HepG2 (cell line): ENCODE measurements around the gene ATP13A2. TPM values are rescaled to one million over a fixed set of nuclear protein-coding genes. Genes with fewer than 3 reads are reported as not detected.
A peak's percentile ranks its signal among the peaks of the same experiment; 100 is the strongest.
"Not testable (repeated sequence)": the region's sequence is repeated elsewhere in the genome, so short reads cannot be mapped to it uniquely, and the experiment has no call there.

Source experiments
- ATAC-seq: fragments of 200-7000 bp; cut with Tn5 transposase; 3 replicates; pipeline ENCODE4 v1.9.1; 2020; ENCODE audit warnings: mild to moderate bottlenecking, moderate library complexity
- BruUV-seq: library from RNA; stranded (reverse); fragments of 400-500 nt; replicated peaks from 2 replicates; lab custom pipeline; 2021; lab: Mats Ljungman, UMichigan
- CTCF ChIA-PET: fragments of 300-600 bp; formaldehyde crosslinking; extraction: SDS; loops from one replicate; lab custom pipeline; 2021; ENCODE audit warnings: low total read pairs, inconsistent platforms, low intra/inter-chr PET ratio; lab: Yijun Ruan, JAX
- POLR2A ChIA-PET: fragments of 350-600 bp; sonication (Branson Sonifier 250); formaldehyde crosslinking; loops from one replicate; lab custom pipeline; 2020; ENCODE audit warnings: antibody characterized with exemption, inconsistent platforms; lab: Yijun Ruan, JAX
- DNase-seq: peaks from one replicate; pipeline ENCODE4 v3.0.0-alpha.2; 2015; ENCODE audit warnings: low spot score
- FAIRE-seq: peaks from 3 replicates; lab custom pipeline; 2011; peaks lifted over from hg19 to GRCh38; lab: Jason Lieb, UNC
- H2AFZ ChIP-seq: one replicate; pipeline ENCODE4 v1.6.1; 2011; ENCODE audit warnings: low read length, inconsistent platforms
- H3K27ac ChIP-seq: fragments of 300-600 bp; 3 replicates; pipeline ENCODE4 v1.8.0; 2011; ENCODE audit warnings: mixed run types, mild to moderate bottlenecking, mixed read lengths, low read length, inconsistent platforms; ENCODE audit not compliant: insufficient read depth; ENCODE audit errors: extremely low read length
- H3K27me3 ChIP-seq, 2 experiments: fragments of 200-600 bp in 1 of 2; 2 replicates in 1 of 2; 3 replicates in 1 of 2; pipeline versions ENCODE4 v1.6.0 to v1.8.0; 2011; ENCODE audit warnings: low read length in 2 of 2, mild to moderate bottlenecking in 2 of 2, moderate library complexity in 2 of 2, inconsistent platforms in 1 of 2; ENCODE audit not compliant: insufficient read depth in 2 of 2, control insufficient read depth in 1 of 2
- H3K36me3 ChIP-seq, 2 experiments: fragments of 200-600 bp in 1 of 2; replicated peaks in 1 of 2; 2 replicates in 1 of 2; 3 replicates in 1 of 2; pipeline versions ENCODE4 v1.5.1 to v1.8.0; 2011; ENCODE audit warnings: low read length in 2 of 2, inconsistent platforms in 1 of 2; ENCODE audit not compliant: insufficient read depth in 2 of 2, control insufficient read depth in 1 of 2
- H3K4me1 ChIP-seq: 2 replicates; pipeline ENCODE4 v1.5.1; 2012; ENCODE audit warnings: low read length, inconsistent platforms; ENCODE audit not compliant: insufficient read depth
- H3K4me2 ChIP-seq: 2 replicates; pipeline ENCODE4 v1.6.0; 2011; ENCODE audit warnings: low read depth, low read length, inconsistent platforms
- H3K4me3 ChIP-seq, 3 experiments: fragments of 200-600 bp in 1 of 3; sonication (generic), shearing (Covaris generic) in 1 of 3; replicated peaks in 1 of 3; 2 replicates each; pipeline ENCODE4 v1.5.1; 2011 to 2016; ENCODE audit warnings: low read length in 3 of 3, inconsistent platforms in 2 of 3, low read depth in 2 of 3, mild to moderate bottlenecking in 2 of 3, control low read depth in 1 of 3, mixed read lengths in 1 of 3; ENCODE audit not compliant: insufficient read depth in 1 of 3
- H3K79me2 ChIP-seq: one replicate; pipeline ENCODE4 v1.6.1; 2011; ENCODE audit warnings: low read length, inconsistent platforms; ENCODE audit not compliant: insufficient read depth
- H3K9ac ChIP-seq: 2 replicates; pipeline ENCODE4 v1.6.0; 2011; ENCODE audit warnings: mild to moderate bottlenecking, low read depth, low read length, inconsistent platforms; ENCODE audit not compliant: insufficient read depth
- H3K9me3 ChIP-seq: 2 replicates; pipeline ENCODE4 v1.5.1; 2012; ENCODE audit warnings: mild to moderate bottlenecking, low read length
- H4K20me1 ChIP-seq: 2 replicates; pipeline ENCODE4 v1.6.0; 2011; ENCODE audit warnings: inconsistent platforms, mild to moderate bottlenecking, low read length, moderate library complexity; ENCODE audit not compliant: insufficient read depth
- DBP ChIP-seq: sonication (generic); formaldehyde crosslinking; IDR thresholded peaks from 2 replicates; pipeline ENCODE4 v1.4.0; 2020; ENCODE audit warnings: missing genetic modification reagents; ENCODE audit errors: not compliant biosample characterization
- DR1 ChIP-seq: sonication (generic); formaldehyde crosslinking; IDR thresholded peaks from 2 replicates; pipeline ENCODE4 v1.8.0; 2021; ENCODE audit warnings: mild to moderate bottlenecking, missing genetic modification reagents, inconsistent platforms
- GTF2F1 ChIP-seq: fragments of 150-350 bp; IDR thresholded peaks from 2 replicates; pipeline ENCODE4 v1.6.1; 2014; ENCODE audit warnings: low read length
- ZBTB33 ChIP-seq: sonication (generic); formaldehyde crosslinking; IDR thresholded peaks from 2 replicates; pipeline ENCODE4 v1.4.0; 2020; ENCODE audit warnings: missing genetic modification reagents
- ZNF143 ChIP-seq: sonication (generic); formaldehyde crosslinking; IDR thresholded peaks from 2 replicates; pipeline ENCODE4 v1.4.0; 2020; ENCODE audit warnings: missing genetic modification reagents
- ZNF280B ChIP-seq: sonication (generic); formaldehyde crosslinking; IDR thresholded peaks from 2 replicates; pipeline ENCODE4 v1.5.0; 2020; ENCODE audit warnings: missing genetic modification reagents, mild to moderate bottlenecking, borderline replicate concordance
- ZNF639 ChIP-seq: conservative IDR thresholded peaks from 2 replicates; pipeline ENCODE4 v1.6.1; 2018; ENCODE audit warnings: missing genetic modification reagents
- WGBS: methylation state at CpG from one replicate; pipeline ENCODE4 v1.1.6; 2017; ENCODE audit warnings: low lambda C conversion rate; 5-methylcytosine and 5-hydroxymethylcytosine counted together
- in situ Hi-C: cut with HindIII; loops from 2 replicates; pipeline ENCODE4 v1.10.0; 2017; ENCODE audit warnings: low pct_unique_long_range_greater_than_20kb; ENCODE audit not compliant: extremely low pct_ligation_motif_present
- intact Hi-C: fragments of 100-400 bp; cut with micrococcal nuclease; formaldehyde crosslinking; loops from one replicate; pipeline ENCODE4 v1.10.0; 2022; ENCODE audit not compliant: unreplicated experiment
- polyA plus RNA-seq, 8 experiments: library from polyadenylated mRNA; depleted of rRNA in 3 of 8; stranded (reverse) in 7 of 8; unstranded in 1 of 8; fragments of >200 nt; fragmentation: Illumina TruSeq in 4 of 8; extraction: Trizol in 4 of 8; gene quantifications; 2 replicates each; pipeline versions ENCODE4 v1.2.1 to v1.2.3, GENCODE V29; 2011 to 2016; ENCODE audit warnings: low read depth in 4 of 8, missing spikeins in 1 of 8, mixed read lengths in 1 of 8; ENCODE audit not compliant: insufficient read depth in 1 of 8
- total RNA-seq, 5 experiments: library from RNA; depleted of rRNA; stranded (reverse); fragments of >200 nt; fragmentation: Illumina TruSeq; extraction: Trizol; gene quantifications; 2 replicates each; pipeline ENCODE4 v1.2.3, GENCODE V29; 2016; ENCODE audit warnings: low read depth in 1 of 5

Gene ATP13A2
- total and polyA plus RNA-seq, 2 of the 13 experiments (the other 11 are each of a cell fraction or from before 2014, with no cell fraction given) = 13.2 to 16.2 TPM

GRCh38 chr1:16948282-16948891, 63.3 kb downstream of the ATP13A2 start:
- H3K9me3 ChIP-seq, H3K27me3 ChIP-seq, H3K9ac ChIP-seq, CTCF ChIA-PET, H3K4me1 ChIP-seq, BruUV-seq, H3K27ac ChIP-seq, in situ Hi-C loops, FAIRE-seq, H3K4me2 ChIP-seq, H2AFZ ChIP-seq, DNase-seq, ATAC-seq, H3K79me2 ChIP-seq, H4K20me1 ChIP-seq, intact Hi-C loops, H3K36me3 ChIP-seq, H3K4me3 ChIP-seq: not testable (repeated sequence)
- TF ChIP-seq ZBTB33 (CRISPR knock-in tag) = 0 out of 2 replicates have a peak, but pooled peaks have one; percentile 18
- POLR2A ChIA-PET = interaction anchor here (0.6 kb wide), 1 partner anchor 103 kb away, joined by 3 read pairs; no protein-coding TSS in a partner anchor
- 87% methylated on average over 20 of the region's 26 CpGs for WGBS

GRCh38 chr1:16946646-16947045, 65.1 kb downstream of the ATP13A2 start:
- WGBS = 86% methylated on average over 18 of the region's 19 CpGs
- intact Hi-C loops = no loop called here
- no peaks in the 10 kb centered on the region for H3K27me3 ChIP-seq
- H3K36me3 ChIP-seq = no peaks in the 10 kb centered on the region
- no TSS peak for BruUV-seq
- no peaks in the 10 kb centered on the region for H4K20me1 ChIP-seq
- no peak overlapping the region for H3K4me3 ChIP-seq
- DNase-seq (no peak), ATAC-seq (no peak), FAIRE-seq (no peak)
- ChIA-PET CTCF (no interaction called here), POLR2A (no interaction called here)
- no peak overlapping the region for H2AFZ ChIP-seq
- no peak overlapping the region for H3K4me2 ChIP-seq
- H3K79me2 ChIP-seq = no peaks in the 10 kb centered on the region
- no peak overlapping the region for H3K9ac ChIP-seq
- H3K9me3 ChIP-seq = no peaks in the 10 kb centered on the region
- TF ChIP-seq GTF2F1 (no peak), DR1 (CRISPR knock-in tag) (no peak), ZNF143 (no peak), DBP (CRISPR knock-in tag) (no peak), ZNF639 (no peak), ZNF280B (CRISPR knock-in tag) (no peak)
- no peaks in the 10 kb centered on the region for H3K4me1 ChIP-seq
- no peak overlapping the region for H3K27ac ChIP-seq
- in situ Hi-C loops = no loop called here
